ENCODE results near the gene GRID2. TPM values are rescaled to one million over a fixed set of nuclear protein-coding genes. Genes with fewer than 3 reads are reported as not detected.

GRID2 gene
- total and polyA plus RNA-seq, 2 of the 4 experiments (the other 2 are of a cell fraction), result under 0.01 TPM; not detected in 1

DNA sequence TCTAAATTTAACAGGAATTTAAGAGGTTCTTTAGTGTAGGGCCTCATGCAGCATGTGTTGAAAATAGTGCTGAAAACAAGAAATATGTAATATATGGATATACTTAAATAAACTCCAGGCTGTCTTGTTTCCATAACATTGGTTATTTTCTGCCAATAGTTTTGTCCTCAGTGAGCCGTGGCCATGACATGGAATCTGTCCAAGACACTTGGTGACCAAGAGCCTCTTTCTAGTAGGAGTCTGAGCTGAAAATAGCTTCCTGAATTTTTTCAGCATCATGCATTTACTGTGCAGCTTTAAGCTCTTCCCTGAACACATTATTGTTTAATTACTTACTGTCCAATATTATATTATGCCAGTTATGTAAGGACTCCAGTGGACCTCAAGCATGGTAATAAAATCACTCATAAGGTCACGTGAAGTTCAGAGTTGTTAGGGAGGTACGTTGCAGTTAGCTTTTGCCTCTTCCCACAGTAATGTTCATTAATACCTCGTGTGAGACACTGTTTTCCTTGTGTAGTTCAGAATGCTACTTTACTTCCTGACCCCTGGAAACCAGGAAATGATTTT is 488.2 kb downstream of the GRID2 start:
- dilution Hi-C loops (cut with HindIII; ENCODE audit: low sequenced_read_pairs, unreplicated experiment) (no loop called here), in situ Hi-C loops (cut with MboI; ENCODE audit: low sequenced_read_pairs) (no loop called here), intact Hi-C loops (cut with micrococcal nuclease) (no loop called here)
- no peaks in the 10 kb centered on the region for H3K9me3 ChIP-seq (ENCODE audit: control insufficient read depth, insufficient read depth, low read length)
- CTCF ChIA-PET, result no interaction called here
- no peaks in the 10 kb centered on the region for H3K9me1 ChIP-seq (ENCODE audit: insufficient read depth, low read length)
- ATAC-seq (ENCODE audit: low read depth), result no peak
- POLR2A ChIA-PET (ENCODE audit: unreplicated experiment), result no interaction called here
- no peaks in the 10 kb centered on the region for H4K20me1 ChIP-seq (ENCODE audit: insufficient read depth, low read length)
- H3K4me3 ChIP-seq (ENCODE audit: insufficient read depth, low read depth, low read length), result no peak overlapping the region
- H3K27me3 ChIP-seq (ENCODE audit: control insufficient read depth, insufficient read depth, low read length), result no peaks in the 10 kb centered on the region
- no peak overlapping the region for H2BK5ac ChIP-seq (ENCODE audit: low read depth, low read length, poor library complexity, severe bottlenecking)
- no peak overlapping the region for H2AK9ac ChIP-seq (replicated peaks; ENCODE audit: low read depth, low read length, poor library complexity)
- H3K56ac ChIP-seq (ENCODE audit: extremely low read depth, insufficient read depth, low read length), result no peak overlapping the region
- H3K36me3 ChIP-seq (ENCODE audit: control insufficient read depth, insufficient read depth, low read length), result no peaks in the 10 kb centered on the region
- no peak overlapping the region for H4K8ac ChIP-seq (ENCODE audit: low read depth in 2 of 2, low read length in 2 of 2)
- no peak overlapping the region for H3K14ac ChIP-seq (replicated peaks; ENCODE audit: low read depth, low read length)
- H3K4me1 ChIP-seq (ENCODE audit: control insufficient read depth, insufficient read depth, low read length), result no peaks in the 10 kb centered on the region
- whole genome bisulfite sequencing, 2 experiments (ENCODE audit: extremely low coverage in 2 of 2, insufficient read length in 1 of 2), result no CpG with 5 or more reads among the region's 4 CpGs
- no peaks in the 10 kb centered on the region for H3K79me1 ChIP-seq (ENCODE audit: low read depth in 1 of 2, low read length in 2 of 2)
- no peak overlapping the region for H4K5ac ChIP-seq (ENCODE audit: low read depth, low read length)
- no peak overlapping the region for H2AK5ac ChIP-seq (ENCODE audit: low read depth, low read length)
- no peak overlapping the region for H3K27ac ChIP-seq (ENCODE audit: insufficient read depth, low read length)
- no peak overlapping the region for H3K4ac ChIP-seq (ENCODE audit: low read depth, low read length)
- H3K4me2 ChIP-seq (ENCODE audit: low read depth, low read length), result no peak overlapping the region
- no peak overlapping the region for H2BK20ac ChIP-seq (ENCODE audit: low read depth, low read length)
- TF ChIP-seq CEBPB (IDR thresholded peaks at IDR 0.05; ENCODE audit: low read depth, low read length) (no peak), BHLHE40 (IDR thresholded peaks at IDR 0.05; ENCODE audit: low read depth, low read length) (no peak), RFX5 (IDR thresholded peaks at IDR 0.05; ENCODE audit: low read depth, low read length) (no peak), POLR2A (IDR thresholded peaks at IDR 0.05; ENCODE audit: low read depth, low read length) (no peak), SMC3 (IDR thresholded peaks at IDR 0.05; ENCODE audit: low read depth, low read length) (no peak), RAD21 (IDR thresholded peaks at IDR 0.05; ENCODE audit: low read length) (no peak), FOS (IDR thresholded peaks at IDR 0.05; ENCODE audit: low read depth, low read length) (no peak), MAFK (IDR thresholded peaks at IDR 0.05; ENCODE audit: low read depth, low read length) (no peak), CHD1 (IDR thresholded peaks at IDR 0.05; ENCODE audit: low read depth, low read length) (no peak), CTCF (conservative IDR thresholded peaks at IDR 0.05; ENCODE audit: low read depth, low read length) (no peak), MAZ (IDR thresholded peaks at IDR 0.05; ENCODE audit: borderline replicate concordance, low read depth, low read length) (no peak), RCOR1 (IDR thresholded peaks at IDR 0.05; ENCODE audit: insufficient replicate concordance, low read length) (no peak), MXI1 (IDR thresholded peaks at IDR 0.05; ENCODE audit: borderline replicate concordance, low read depth, low read length) (no peak), NFE2L2 (IDR thresholded peaks at IDR 0.05; ENCODE audit: low read depth, low read length) (no peak)
- TF ChIP-seq, protein P1, sequence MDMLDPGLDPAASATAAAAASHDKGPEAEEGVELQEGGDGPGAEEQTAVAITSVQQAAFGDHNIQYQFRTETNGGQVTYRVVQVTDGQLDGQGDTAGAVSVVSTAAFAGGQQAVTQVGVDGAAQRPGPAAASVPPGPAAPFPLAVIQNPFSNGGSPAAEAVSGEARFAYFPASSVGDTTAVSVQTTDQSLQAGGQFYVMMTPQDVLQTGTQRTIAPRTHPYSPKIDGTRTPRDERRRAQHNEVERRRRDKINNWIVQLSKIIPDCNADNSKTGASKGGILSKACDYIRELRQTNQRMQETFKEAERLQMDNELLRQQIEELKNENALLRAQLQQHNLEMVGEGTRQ (IDR thresholded peaks at IDR 0.05; ENCODE audit: low read depth, low read length), result no peak
- TF ChIP-seq, protein P2, sequence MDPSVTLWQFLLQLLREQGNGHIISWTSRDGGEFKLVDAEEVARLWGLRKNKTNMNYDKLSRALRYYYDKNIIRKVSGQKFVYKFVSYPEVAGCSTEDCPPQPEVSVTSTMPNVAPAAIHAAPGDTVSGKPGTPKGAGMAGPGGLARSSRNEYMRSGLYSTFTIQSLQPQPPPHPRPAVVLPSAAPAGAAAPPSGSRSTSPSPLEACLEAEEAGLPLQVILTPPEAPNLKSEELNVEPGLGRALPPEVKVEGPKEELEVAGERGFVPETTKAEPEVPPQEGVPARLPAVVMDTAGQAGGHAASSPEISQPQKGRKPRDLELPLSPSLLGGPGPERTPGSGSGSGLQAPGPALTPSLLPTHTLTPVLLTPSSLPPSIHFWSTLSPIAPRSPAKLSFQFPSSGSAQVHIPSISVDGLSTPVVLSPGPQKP (IDR thresholded peaks at IDR 0.05; ENCODE audit: borderline replicate concordance, low read depth, low read length), result no peak
- DNase-seq, result no peak
- H3K23ac ChIP-seq (ENCODE audit: low read depth, low read length), result no peak overlapping the region
- no peak overlapping the region for H4K91ac ChIP-seq (ENCODE audit: insufficient read depth, low read depth, low read length)
- H2AFZ ChIP-seq (replicated peaks; ENCODE audit: low read length, poor library complexity), result no peak overlapping the region
- no peak overlapping the region for H2BK120ac ChIP-seq (ENCODE audit: low read depth, low read length)
- H3K9ac ChIP-seq (ENCODE audit: low read depth, low read length), result no peak overlapping the region
- H2BK15ac ChIP-seq (ENCODE audit: low read depth, low read length), result no peak overlapping the region
- no peak overlapping the region for H3K18ac ChIP-seq (ENCODE audit: low read depth, low read length)
- BruUV-seq (replicated peaks), result no TSS peak
